Fibroblast of peridontal ligament (primary cell): ENCODE measurements around the gene IL18BP.
A peak's percentile ranks its signal among the peaks of the same experiment; 100 is the strongest.

ENCODE experiments used
- DNase-seq: peaks from one replicate; pipeline ENCODE4 v3.0.0-alpha.2; 2010; ENCODE audit errors: extremely low read depth

Gene IL18BP

DNA sequence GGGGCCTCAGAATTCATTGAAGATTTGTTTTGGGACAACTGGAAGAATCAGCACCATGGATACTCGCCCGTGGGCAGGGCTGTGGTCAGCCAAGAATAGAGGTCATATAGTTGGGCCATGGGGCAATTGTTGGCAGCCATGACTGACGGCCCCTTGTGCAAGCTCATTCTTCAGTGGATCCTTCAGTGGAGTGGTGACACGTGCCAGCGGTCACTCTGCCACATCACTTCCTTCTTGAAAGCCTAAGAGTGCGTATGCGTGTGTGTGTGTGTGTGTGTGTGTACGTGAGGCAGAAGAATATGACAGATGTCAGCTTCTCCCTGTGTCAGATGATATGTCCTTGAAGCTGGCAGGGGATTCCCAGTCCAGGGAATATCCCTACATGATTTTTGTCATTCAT lies 1.8 kb upstream of the IL18BP start:
- no peak for DNase-seq

DNA sequence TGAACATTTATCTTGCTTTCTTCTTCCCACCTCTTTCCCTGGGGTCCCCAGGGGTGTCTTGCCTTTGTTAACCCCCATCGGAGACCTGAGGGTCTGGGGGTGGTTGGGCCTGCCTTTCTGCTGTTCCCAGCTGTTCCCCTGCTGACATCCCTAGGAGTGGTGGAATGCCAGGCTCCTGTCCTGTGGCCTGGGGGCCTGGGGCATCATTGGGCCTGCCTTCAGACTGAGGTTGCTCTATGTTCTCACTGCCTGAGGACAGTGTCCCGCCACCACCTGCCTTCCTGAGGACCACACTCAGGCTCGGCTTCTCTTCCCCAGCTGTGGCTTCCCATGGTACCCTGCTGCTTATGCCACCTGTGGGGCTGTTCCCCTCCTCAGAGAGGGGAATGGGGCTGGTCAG lies 1.1 kb upstream of the IL18BP start:
- no peak for DNase-seq

DNA sequence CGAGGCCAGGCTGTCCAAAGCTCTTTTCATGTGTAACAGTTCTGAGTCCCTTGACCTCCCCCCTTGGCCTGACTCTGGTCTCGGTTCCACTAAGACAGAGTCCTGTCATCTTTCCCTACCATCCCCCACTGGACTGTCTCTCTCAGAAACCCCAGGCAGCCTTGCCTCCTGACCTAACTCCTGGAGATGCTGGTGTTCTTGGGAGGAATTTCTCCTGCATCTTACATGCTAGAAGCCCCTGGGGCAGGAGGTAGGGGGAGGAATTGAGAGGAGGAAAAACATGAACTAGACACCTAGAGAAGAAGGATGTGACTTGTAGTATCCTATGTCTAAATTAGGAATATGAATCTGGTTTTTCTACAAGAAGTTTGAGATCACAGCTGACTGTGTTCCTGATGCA lies 648 bp upstream of the IL18BP start:
- no peak for DNase-seq

DNA sequence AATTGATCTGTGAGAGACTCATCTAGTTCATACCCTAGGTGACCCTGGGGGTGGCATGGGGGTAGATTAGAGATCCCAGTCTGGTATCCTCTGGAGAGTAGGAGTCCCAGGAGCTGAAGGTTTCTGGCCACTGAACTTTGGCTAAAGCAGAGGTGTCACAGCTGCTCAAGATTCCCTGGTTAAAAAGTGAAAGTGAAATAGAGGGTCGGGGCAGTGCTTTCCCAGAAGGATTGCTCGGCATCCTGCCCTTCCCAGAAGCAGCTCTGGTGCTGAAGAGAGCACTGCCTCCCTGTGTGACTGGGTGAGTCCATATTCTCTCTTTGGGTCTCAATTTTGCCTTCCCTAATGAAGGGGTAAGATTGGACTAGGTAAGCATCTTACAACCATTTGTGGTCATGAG lies 653 bp downstream of the IL18BP start:
- DNase-seq = peak; percentile 70

DNA sequence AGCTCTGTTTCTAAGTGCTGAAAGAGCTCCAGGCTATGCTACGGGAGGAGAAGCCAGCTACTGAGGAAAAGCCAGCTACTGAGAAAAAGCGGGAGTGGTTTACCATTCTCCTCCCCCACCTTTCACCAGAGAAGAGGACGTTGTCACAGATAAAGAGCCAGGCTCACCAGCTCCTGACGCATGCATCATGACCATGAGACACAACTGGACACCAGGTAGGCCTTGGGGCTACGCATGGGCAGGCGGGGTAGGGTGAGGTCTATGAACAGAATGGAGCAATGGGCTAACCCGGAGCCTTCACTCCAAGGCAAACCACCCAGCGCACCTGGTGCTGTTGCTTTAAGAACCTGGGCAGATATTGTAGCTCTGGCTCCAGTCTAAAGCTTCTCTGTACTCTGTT lies 1.1 kb downstream of the IL18BP start:
- DNase-seq = no peak

DNA sequence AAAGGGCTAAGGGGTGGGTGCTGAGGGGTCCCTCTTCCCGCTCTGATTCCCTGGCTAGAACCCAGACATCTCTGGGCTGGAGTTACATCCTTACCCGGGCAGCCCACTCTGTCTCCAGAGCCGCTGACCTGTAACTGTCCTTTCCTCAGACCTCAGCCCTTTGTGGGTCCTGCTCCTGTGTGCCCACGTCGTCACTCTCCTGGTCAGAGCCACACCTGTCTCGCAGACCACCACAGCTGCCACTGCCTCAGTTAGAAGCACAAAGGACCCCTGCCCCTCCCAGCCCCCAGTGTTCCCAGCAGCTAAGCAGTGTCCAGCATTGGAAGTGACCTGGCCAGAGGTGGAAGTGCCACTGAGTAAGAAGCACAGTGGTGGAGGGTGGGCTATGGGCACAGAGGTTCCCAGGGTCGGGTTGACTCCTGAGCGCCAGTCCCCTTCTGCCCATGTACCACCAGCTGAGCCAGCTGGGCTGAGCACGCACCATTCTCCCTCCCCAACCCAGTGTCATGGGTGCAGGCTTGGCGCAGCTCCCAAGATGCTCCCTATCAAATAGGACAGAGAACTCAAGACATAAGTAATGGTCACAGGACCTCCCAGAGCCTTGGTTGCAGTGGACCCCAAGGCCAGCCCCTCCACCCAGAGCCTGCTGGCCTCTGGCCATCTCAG lies 1.6 kb downstream of the IL18BP start:
- DNase-seq = no peak

DNA sequence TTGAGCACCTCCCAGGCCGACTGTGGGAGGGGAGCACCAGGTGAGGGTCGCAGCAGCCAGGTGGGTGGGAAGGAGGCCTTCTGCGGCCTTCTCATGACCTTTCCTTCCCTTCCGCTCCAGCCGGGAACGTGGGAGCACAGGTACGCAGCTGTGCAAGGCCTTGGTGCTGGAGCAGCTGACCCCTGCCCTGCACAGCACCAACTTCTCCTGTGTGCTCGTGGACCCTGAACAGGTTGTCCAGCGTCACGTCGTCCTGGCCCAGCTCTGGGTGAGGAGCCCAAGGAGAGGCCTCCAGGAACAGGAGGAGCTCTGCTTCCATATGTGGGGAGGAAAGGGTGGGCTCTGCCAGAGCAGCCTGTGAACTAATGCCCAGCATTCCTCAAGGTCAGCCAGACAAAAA lies 2.6 kb downstream of the IL18BP start:
- no peak for DNase-seq

DNA sequence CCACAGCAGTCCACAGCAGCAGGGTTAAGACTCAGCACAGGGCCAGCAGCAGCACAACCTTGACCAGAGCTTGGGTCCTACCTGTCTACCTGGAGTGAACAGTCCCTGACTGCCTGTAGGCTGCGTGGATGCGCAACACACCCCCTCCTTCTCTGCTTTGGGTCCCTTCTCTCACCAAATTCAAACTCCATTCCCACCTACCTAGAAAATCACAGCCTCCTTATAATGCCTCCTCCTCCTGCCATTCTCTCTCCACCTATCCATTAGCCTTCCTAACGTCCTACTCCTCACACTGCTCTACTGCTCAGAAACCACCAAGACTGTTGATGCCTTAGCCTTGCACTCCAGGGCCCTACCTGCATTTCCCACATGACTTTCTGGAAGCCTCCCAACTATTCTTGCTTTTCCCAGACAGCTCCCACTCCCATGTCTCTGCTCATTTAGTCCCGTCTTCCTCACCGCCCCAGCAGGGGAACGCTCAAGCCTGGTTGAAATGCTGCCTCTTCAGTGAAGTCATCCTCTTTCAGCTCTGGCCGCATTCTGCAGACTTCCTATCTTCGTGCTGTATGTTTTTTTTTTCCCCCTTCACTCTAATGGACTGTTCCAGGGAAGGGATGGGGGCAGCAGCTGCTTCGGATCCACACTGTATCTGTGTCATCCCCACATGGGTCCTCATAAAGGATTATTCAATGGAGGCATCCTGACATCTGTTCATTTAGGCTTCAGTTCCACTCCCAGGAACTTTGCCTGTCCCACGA lies 3.3 kb downstream of the IL18BP start:
- DNase-seq = no peak

DNA sequence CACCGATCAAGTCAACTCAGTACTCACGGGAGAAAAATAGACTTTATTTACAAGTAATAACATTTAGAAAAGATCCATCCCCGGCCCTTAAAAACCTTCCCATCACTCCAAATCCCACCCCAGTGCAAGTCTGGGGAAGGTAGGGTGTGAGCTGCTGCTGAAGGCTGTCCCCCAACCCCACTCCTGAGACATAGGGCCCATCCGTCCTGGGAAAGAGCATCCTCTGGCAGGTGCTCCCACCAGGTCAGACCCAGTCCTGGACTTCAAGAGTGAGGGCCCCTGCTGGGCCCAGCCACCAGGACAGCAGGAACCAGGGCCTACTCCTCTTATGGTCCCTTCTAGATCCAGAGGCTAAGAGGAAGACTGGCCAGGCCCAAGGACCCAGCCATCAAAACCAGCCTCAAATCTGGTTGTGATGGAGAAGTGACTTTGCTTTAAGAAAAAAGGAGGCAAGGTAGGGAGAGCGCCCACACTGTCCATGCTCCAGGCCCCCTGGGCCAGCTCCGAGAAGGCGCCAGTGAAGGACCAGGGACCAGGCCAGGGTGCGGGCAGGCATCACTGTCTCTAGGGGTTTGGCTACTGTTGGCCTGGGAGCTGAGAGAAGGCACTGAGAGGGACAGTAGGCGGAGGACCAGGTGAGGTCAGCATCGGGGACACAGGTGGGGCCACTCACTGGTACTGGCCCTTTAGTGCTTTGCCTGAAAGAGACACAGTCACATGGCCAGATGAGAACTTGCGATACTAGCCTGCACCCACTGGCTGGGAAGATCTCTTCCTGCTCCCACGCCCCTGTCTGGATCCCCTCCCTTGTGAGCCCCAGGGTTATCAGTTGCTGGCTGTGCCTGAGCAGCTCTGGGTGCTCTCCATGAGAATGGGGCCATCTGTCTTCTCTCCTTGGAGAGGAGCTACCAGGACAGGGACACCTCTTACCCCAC lies 4.4 kb downstream of the IL18BP start:
- DNase-seq = no peak

DNA sequence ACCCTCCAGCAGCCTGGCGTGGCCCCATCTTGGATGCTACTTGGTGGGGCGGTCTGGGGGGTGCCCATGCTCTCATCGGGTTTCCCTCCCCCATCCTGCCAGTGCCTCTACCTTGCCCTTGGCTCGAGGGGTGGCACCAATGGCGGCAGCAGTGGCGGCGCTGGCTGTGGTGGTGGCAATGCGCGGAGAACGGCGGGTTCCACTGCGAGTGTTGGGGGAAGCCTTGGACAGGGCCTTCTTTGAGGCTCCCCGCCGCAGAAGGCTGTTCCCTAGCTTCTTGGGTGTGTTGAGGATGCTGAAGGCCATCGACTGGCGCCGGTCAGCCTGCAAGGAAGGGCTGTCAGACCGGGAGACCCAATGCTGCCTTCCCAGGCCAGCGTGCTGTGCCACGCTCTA lies 5.1 kb downstream of the IL18BP start:
- no peak for DNase-seq

DNA sequence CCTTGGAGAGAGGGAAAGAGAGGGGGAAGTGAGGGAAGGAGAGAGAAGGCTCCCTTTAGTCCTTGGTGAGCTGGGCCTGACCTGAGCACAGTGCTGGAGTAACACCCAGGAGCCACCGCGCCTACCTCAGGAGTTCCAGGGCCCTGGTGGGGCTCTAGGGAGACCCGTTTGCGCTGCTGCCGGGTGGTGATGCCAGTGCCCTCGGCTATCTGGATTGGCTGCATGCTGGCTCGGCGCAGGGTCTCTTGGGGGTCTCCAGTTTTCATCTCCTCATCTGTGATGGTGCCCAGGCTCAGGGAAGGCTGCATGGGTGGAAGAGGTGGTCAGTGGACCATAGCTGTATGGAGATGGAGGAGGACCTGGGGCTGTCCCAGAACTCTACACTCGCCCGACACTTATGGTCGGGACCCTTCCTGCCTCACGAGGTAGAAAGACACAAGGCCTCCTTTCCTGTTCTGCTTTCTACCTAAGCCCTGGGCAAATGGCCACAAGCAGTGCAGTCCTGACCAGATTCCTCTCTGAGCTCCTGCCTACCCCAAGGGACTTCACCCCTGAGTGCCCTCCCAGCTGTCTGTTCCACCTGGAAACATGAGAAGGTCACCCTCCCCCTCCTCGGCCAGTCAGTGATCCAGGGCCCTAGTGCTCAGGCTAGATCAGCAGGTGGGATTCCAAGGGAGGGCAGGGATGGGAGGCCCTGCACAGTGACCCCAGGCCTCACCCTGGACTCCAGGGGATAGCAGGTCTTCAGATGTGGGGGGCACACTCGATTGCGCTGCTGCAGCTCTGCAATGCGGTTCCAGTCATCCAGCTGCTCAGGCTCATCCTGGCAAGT lies 6.0 kb downstream of the IL18BP start:
- no peak for DNase-seq

DNA sequence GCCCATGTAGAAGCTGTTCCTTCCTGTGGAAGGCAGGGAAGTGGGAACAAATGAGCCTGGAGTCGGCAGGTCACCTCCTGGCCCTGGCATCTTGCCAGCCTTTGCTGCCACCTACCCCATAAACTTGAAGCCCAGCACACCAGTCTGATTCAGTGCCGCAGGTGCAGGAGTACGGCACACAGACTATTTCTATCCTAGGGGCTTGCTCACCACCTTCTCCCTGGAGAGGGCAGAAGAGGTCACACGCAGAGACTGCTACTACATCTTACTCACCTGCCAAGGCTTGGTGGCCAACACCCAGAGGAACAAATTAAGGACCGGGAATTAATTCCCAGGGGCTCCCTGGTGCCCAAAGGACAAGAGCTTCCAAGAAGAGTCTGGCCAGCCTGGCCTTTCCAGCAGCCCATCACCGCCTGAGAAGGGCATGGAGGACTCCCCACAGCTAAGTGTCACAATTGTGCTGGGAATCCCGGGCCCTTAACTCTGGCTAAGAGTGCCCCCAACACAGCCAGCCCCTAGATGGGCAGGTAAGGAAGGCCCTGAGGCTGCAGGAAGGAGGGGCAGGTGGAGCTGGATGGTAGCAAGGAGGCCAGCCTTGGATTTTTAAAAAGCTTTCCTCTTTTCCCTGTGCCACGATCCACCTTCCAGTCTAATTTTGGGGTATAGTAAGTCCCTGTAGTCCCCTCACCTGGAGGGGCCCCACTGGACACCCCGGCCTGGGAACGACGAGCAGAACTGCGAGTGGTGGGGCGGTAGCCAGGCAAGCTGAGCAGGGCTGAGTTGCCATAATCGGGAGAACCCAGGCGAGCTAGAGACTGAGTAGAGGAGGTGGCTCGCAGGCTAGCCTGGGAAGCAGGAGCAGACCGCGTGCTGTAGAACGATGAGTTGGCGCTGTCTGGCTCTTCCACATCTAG lies 6.9 kb downstream of the IL18BP start:
- no peak for DNase-seq

DNA sequence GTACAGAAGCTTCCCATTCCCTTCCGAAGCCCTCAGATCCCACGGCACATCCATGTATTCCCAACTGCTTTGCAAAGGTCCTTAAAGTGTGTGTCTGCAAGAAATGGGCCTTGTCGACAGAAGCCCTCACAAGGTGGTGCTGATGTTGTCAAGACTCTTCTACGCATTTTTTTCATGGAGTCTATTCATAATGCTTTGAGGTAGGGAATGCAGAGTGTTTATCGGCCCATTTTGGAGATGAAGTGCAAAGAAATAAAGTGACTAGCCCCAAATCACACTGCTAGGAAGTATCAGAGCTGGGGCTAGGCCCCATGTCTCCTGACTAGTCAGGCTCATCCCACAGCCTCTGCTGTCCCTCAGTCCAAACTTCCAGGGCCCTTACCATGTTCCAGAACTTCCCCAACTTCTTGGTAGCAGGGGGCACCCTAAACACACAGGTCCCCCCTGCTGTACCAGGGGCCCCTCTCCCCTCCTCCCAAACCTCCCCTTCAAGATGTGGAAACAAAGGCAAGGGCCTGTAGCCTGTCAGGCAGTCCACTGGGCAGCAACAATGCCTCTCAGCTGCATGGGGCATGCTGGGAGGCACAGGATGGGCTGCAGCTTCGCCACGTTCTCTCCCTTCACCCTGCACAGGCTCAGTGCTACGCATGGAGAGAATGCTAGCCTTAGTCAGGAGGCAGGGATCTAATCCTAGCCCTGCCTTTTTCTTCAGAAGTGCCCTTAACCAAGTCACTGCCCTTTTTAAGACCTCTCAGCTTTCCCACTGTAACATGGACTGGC lies 7.8 kb downstream of the IL18BP start:
- no peak for DNase-seq

DNA sequence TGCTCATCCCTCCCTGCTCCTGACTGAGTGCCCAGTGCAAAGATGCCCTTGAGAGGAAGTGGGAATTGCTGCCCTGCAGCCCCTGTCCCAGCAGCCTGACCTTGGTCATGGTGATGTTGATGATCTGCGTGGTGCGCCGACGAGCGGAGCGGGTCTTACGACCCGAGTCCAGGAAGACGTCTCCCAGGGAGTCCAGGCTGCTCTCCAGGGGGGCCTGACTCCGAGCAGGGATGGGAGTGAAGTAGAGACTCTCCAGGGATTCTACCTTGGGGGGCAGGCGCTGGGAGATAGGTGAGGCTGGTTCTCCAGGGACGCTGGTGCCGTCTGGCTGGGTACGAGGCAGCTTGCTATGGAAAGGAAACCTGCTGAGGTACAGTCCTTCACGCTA lies 8.4 kb downstream of the IL18BP start:
- no peak for DNase-seq

DNA sequence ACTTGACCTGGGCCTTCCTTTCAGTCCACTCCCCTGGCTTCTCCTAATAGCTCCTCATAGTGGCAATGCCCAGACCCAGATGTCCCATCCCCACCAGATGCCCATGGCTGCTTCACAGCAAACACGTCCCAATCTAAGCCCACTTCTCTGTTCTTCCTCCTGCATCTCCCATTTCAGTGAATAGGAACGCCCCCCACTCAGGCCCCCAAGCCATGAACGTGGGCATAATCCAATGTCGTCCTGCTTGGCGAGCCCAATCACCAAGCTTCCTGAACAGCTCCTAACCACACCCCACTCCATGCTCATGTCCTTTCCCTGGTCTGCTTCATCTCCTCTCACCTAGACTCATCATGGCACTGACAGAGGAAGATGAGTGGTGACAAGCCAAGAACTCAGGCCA lies 8.9 kb downstream of the IL18BP start:
- no peak for DNase-seq

DNA sequence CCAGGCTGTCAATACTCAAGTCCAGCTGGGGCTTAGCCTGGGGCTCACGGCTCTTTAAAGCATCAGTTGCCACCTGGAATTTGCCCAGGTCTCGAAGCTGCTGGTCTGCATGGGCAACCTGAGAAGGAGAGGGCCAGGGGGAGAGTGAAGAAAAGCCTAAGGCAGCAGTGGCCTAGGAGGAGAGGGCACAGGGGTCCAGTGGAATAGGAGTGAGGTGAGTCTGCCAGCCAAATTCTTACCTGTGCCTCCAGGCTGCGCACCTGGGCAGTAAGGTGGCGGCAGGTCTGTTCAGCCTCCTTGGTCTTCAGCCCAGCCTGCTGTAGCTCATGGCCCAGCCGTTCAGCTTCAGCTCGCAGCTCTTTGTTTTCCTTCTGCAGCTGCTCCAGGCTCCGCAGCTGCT lies 10.0 kb downstream of the IL18BP start:
- DNase-seq = no peak

DNA sequence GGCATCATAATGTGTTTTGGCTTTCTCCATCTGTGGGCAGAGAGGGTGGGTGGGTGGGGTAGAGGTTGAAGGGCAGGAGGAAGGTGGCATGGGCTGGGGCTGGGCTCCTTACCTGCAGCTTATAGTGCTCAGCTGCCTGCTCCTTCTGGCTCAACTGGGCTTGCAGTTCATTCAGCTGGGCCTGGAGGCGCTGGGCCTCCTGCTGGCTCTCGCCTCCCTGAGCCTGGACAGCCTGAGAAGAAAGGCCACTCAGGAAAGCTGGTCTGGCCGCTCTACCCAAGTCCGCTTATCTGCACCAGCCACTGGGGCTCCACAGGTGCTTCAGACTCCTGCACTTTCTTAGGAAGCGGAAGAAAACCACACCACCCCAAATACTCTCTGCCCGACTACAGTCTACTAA lies 10.4 kb downstream of the IL18BP start:
- no peak for DNase-seq

DNA sequence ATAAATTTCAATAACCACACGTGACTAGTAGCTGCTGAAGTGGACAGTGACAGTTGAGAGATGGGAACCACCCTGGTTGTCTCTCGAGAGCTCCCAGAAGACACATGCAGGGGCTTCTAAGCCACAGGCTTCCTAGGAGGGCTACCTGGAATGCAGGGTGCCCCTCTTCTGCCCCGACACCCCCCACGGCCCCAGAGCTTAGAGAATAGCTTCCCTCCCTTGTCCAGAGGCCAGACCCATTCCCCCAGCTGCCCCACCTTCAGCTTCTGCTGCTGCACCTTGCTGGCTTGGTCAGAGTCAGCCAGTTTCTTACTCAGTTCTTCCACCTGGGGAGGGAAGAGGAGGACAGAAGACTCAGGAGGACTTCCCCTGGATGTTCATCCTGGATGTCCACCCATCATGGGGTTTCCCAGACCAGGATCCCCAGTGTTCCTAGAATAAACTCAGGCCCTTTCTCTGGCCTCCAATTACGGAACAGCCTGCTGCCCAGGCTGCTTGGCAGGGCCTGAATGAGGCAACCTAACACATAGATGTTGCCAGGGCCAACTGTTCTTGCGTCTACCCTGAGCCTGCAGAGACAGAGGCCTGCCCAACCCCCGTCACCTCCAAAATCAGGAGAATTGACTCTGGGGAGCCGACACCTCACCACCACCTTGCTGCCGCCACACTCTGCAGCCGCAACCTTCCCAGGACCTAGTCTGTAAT lies 12.0 kb downstream of the IL18BP start:
- DNase-seq = no peak

DNA sequence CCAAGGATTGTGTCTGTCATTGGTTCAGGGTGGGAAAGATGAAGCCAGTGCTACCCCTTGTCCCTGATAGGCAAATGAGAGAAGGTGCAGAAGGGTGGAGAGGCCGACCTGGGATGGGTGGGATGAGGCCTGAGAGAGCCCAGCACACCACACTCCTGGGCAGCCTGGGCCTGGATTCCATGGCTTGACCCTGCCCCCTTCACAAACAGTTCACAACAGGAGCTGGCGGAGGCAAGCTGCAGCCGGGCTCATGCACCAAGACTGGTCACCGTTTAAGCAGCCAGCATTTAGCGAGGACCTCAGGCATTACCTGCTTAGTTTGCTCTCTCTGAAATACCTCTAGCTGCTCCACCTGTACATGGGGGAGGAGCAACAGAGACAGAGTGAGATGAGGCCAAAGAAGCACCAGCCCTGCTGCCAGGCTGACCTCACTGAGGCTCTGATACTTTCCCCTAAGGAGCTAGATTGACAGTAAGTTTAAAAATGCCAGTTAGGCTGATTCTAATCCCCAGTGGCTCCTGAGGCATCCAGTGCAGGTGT lies 13.5 kb downstream of the IL18BP start:
- no peak for DNase-seq
